Stimulated activated CD4-positive, alpha-beta T cell treated with anti-CD3 and anti-CD28 coated beads, Interleukin-15, amount 100 ng/mL, for 48 hours (primary cell): Measurements from ENCODE around the gene VOPP1.
"Not testable (repeated sequence)": the region's sequence is repeated elsewhere in the genome, so short reads cannot be mapped to it uniquely, and the experiment has no call there.

Source experiments
- DNase-seq, 2 donors: peaks; one replicate each; pipeline ENCODE4 v3.0.0-alpha.2; 2020; ENCODE audit warnings: low read depth in 2 of 2

The VOPP1 gene

GRCh38 chr7:55572378-55573233, at the start of gene VOPP1:
TSS of gene VOPP1 (minus strand) at chr7:55572502. CDS start at chr7:55572324, 178 bp downstream.
- peak in 1 of 2 donors; percentile 50 for DNase-seq

- DNase-seq, result no peak
These were observed 46.6 kb upstream of the VOPP1 start for GRCh38 chr7:55618913-55619312.

GRCh38 chr7:55614365-55615064, 42.2 kb upstream of the VOPP1 start:
- DNase-seq, result not testable (repeated sequence)

GRCh38 chr7:55609726-55610125, 37.4 kb upstream of the VOPP1 start:
- not testable (repeated sequence) for DNase-seq

GRCh38 chr7:55605661-55606060, 33.4 kb upstream of the VOPP1 start:
- not testable (repeated sequence) for DNase-seq

- not testable (repeated sequence) for DNase-seq
These were observed 25.7 kb upstream of the VOPP1 start for GRCh38 chr7:55597944-55598499.

- DNase-seq, result not testable (repeated sequence)
These were observed 25.0 kb upstream of the VOPP1 start for GRCh38 chr7:55597214-55597739.

- no peak for DNase-seq
These were observed 23.2 kb upstream of the VOPP1 start for GRCh38 chr7:55595511-55595910.

- no peak for DNase-seq
These were observed 22.6 kb upstream of the VOPP1 start for GRCh38 chr7:55594870-55595269.

GRCh38 chr7:55594414-55594813, 22.1 kb upstream of the VOPP1 start:
- no peak for DNase-seq

- DNase-seq, result peak; percentile 51 to 68
These were observed 21.4 kb upstream of the VOPP1 start for GRCh38 chr7:55593515-55594318.

GRCh38 chr7:55593172-55593514, 20.8 kb upstream of the VOPP1 start:
- DNase-seq, result no peak

- DNase-seq, result no peak
These were observed 20.2 kb upstream of the VOPP1 start for GRCh38 chr7:55592492-55592891.

GRCh38 chr7:55591282-55591931, 19.1 kb upstream of the VOPP1 start:
- DNase-seq, result no peak

- DNase-seq, result no peak
These were observed 18.4 kb upstream of the VOPP1 start for GRCh38 chr7:55590517-55591281.

GRCh38 chr7:55589905-55590304, 17.6 kb upstream of the VOPP1 start:
- DNase-seq, result no peak

- no peak for DNase-seq
These were observed 16.8 kb upstream of the VOPP1 start for GRCh38 chr7:55588976-55589604.

- no peak for DNase-seq
These were observed 16.0 kb upstream of the VOPP1 start for GRCh38 chr7:55588379-55588699.

- no peak for DNase-seq
These were observed 15.5 kb upstream of the VOPP1 start for GRCh38 chr7:55587687-55588378.
